CD4-positive, alpha-beta T cell treated with Interleukin-2 at 100 ng/mL for 4 hours (primary cell): ENCODE measurements around the gene DDX59.

Experiments
- DNase-seq: peaks from one replicate; pipeline ENCODE4 v3.0.0-alpha.2; 2020; ENCODE audit warnings: low spot score

DDX59 gene

DNA sequence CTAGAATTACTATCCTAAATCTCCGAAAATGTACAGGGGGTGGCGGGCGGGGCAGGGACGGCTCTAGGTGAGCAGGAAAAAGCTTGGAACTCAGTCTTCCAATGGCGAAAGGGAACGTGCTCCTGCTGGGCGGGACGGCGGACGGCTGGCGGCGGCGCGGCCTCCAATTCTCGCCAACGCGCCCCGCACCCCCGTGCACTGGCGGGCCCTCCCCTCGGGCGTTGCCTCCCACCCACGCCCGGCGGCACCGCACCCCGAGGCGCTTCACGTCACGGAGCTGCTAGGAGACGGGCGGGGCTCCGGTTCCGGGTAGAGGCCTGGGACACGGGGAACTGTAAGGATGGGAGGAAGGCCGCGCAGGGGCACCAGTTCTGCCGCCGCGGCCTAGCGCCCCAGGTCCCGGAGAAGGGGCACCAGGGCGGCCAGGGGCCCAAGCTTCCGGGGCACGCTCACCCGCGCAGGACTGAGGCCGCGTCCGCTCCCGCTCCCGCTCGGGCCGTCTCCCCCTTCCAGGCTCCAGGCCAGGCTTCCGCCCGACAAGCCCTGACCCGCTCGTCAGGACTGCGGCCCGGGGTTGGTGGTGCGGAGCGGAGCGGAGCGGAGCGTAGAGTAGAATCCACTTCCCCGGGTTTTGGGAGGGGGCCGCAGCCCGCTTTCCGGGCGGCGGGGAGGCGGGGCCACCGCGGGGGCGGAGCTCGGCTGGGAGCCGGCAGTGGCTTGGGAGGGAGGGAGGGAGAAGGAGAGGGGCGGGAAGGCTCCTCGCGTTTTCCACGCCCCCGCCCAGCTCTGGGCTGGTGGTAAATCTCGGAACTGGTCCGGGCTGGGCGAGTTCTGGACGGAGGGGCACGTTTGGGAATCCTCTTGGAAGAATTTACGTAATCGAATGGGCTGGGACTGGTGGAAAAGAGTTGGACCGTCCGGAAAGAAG is at the start of gene DDX59:
Gene DDX59, minus strand, starts transcription at position 594 of the 928 bp plus-strand sequence. CDS start 3,167 bp downstream, outside the sequence.
- DNase-seq: peak; percentile 92

DNA sequence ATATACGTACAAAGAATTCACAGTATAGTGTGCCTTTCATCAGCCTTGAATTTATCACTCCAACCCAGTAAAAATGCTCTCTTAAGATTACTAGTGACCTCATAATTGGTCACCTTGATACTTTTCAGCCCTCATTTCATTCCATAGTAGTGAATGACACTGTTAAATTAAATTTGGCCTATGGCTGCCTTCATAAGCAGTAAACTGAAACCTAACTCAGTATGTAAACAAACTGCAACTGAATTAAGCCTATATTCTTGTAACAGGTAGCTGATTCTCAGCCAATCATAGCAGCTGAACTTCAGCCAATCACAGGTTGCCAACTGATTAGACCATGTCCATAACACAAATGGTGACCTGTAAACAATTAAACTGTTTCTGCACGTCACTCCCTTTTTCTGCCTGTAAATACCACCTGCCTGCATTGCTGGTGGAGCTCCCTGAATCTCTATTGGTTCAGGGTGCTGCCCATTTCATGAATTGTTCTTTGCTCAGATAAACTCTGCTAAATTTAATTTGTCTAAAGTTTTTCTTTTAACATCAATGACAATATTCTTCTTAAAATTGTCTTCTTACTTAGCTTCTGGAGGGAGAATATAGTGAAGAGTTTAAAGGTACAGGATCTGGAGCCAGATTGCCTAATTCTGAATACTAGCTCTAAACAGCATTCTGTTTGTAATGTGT is 44.9 kb upstream of the DDX59 start:
- DNase-seq: no peak

- DNase-seq: no peak
Measured at GRCh38 chr1:200710166-200710565, 40.5 kb upstream of the DDX59 start.

DNA sequence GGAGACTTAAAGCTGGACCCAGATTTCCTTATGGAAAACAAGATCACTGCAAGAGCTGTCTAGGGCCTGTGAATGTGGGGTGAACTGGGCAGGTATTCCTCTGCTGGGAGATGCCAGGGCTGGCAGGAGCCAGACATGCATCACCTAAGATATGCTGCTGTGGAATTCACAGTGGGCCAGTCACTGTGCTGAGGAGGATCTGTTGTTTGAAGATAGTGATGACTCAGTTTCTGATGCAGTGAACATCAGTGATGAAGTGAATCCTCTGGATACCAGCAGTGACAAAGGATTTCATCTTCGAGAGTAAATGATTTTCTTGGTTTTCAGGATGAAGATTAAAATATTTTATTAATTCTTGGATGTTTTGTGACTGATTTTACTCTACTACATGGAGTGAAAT is 39.1 kb upstream of the DDX59 start:
- DNase-seq: no peak

- DNase-seq: no peak
Measured at GRCh38 chr1:200708161-200708560, 38.5 kb upstream of the DDX59 start.

DNA sequence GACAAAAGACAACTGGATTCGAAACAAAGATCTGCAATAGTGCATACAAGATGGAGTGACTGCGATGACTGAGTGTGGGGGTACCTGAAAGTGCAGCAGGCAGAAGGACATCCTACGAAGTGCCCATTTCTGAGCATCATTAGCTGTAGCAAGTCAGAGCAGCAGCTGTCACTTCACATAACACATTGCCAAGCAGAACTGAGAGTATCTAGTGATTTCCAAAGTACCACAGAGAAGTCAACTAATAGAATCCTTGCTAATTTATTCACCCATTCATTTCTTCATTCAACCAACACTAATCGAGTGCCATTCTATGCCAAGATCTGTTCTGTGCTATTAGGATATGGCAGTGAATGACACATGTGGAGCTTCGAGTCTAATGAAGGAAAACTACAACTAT is 37.4 kb upstream of the DDX59 start:
- no peak for DNase-seq

DNA sequence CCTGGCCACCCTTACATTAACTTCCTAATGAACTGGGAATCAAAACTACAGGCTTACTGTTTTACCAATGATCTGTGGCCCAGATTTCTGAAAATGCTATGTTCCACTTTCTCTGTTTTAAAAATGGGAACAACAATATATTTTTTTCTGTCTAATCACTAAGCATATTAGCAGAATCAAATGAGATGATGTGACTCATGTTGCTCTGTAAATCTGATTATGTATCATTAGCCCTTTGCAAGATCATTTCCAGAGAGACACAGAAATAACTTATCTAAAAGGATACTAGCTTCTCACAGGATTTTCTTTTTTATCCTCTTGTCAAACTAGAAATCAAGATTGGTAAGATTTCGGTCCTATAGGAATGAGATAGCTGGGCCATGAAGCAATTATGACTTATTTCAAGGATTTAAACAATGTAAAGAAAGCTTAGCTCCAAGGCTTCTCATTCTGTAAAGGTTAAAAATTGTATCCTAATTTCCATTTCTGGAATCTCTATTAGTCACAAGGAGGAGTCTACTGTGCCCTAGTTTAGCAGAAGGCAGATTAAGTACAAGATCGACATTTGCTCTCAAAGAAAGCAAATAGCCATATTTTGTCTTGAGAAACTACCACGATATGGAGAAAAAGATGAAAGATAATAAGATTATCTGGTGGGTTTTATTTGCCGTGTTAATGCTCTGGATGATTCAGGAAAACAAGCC is 36.6 kb upstream of the DDX59 start:
- no peak for DNase-seq

- DNase-seq: no peak
Measured at GRCh38 chr1:200704986-200705500, 35.3 kb upstream of the DDX59 start.

DNA sequence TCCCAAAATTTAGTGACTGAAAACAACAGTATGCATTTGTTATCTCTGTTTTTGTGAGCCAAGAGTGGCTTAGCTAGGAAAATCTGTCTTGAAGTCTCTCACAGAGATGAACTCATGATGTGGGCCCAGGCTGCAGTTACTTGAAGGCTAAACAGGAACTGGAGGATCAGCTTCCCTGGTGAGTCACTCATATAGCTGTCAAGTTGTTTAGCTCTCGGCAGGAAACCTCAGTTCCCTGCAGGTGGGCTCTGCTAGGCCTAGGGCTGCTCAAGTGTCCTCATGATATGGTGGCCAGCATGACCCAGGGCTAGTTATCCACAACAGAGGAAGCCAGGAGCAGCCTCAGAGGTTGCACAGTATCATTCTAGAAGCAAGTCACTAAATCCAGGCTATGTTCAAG is 30.2 kb upstream of the DDX59 start:
- DNase-seq: no peak

DNA sequence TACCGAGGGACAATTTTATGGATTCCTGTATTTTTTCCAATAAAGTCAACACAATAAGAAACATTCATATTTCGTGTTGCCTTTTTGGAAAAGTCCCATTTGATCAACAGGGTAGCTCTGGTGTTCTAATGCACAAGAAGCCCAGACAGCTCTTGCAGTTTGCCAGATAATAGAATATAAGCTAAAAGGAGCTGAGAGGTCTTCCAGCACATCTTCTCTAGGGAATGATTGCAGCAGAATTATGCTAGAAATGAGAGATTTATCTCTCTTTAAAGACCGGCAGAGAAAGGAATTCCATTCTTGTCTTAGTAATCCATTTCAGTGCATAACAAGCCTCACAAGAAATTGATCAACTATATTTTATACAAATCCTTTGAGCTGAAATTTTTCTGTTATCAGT is 25.0 kb upstream of the DDX59 start:
- DNase-seq: no peak

DNA sequence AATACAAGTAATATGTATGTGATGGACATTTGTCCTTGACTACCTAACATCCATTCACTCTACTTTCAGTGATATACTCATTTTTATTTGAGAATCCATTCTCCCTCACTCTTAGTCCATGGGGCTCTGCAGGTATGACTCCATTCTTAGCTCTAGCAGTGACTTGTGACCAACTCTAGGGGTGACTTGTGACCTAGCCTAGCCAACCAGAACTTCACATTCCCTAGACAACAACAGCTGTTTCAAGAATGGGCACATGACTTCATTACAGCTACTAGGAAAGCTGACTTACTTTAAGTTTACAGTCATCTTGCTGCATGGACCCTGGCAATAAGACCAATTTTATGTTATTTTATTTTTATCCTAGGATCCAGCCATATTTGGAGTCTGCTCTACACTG is 23.6 kb upstream of the DDX59 start:
- DNase-seq: no peak

GRCh38 chr1:200692316-200692715 is 22.6 kb upstream of the DDX59 start:
- no peak for DNase-seq

DNA sequence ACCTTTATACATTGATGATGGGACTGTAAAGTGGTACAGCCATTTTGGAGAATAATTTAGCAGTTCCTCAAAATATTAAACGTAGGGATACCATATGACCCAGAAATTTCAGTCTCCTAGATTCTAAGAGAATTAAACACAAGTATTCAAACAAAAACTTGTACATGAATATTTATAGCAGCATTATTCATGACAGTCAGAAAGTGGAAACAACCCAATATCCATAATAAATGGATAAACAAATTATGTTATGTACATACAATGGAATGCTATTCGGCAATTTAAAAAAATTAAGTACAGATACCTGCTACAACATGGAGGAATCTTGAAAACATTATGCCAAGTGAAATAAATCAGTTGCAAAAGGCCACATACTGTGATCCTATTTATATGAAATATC is 16.9 kb upstream of the DDX59 start:
- DNase-seq: no peak

- no peak for DNase-seq
Measured at GRCh38 chr1:200684015-200684414, 14.3 kb upstream of the DDX59 start.

GRCh38 chr1:200683298-200683697 is 13.6 kb upstream of the DDX59 start:
- DNase-seq: no peak

DNA sequence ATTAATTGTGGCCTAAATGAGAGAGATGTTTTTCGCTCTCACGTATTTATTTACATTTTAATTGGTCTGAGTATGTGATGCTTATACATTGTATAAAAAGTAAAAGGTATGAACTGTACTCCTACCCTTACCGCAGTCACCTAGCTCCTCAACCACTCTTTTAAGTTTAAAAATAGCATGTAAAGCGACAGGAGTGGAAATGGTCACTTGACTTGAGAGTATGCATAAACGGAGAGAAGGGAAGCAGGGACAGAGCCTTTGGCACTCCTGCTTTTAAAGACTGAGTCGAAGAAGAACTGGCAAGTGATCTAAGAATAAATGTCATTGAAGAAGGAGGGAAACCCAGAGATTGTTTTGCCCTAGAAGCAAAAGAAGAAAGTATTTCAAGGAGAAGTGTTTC is 11.5 kb upstream of the DDX59 start:
- DNase-seq: no peak

DNA sequence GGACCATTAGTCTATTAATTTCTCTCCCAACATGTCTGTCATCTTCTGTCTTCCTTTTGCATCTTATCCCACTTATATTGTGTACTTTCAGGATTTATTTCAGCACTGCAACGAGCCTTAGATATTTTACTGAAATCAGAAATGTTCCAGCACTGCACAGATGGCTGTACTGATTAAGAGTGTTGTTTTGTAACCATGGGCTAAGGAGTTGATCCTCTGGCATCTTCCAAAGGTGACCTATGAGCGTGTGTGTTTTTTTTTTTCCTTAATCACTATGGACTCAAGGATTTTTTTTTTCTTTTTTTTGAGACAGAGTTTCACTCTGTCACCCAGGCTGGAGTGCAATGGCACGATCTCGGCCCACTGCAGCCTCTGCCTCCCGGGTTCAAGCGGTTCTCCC is 7.1 kb upstream of the DDX59 start:
- DNase-seq: no peak

DNA sequence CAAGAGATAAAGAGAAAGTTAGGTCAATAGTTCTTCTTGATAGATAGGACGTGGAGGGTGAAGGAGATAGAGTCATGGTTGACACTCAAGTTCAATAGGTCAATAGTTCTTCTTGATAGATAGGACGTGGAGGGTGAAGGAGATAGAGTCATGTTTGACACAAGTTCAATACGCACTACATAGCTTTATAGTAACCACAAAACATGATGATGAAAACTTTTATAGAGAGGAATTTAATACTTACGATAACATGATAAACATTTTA is 5.8 kb upstream of the DDX59 start:
- no peak for DNase-seq

GRCh38 chr1:200674838-200675587 is 5.3 kb upstream of the DDX59 start:
- no peak for DNase-seq

DNA sequence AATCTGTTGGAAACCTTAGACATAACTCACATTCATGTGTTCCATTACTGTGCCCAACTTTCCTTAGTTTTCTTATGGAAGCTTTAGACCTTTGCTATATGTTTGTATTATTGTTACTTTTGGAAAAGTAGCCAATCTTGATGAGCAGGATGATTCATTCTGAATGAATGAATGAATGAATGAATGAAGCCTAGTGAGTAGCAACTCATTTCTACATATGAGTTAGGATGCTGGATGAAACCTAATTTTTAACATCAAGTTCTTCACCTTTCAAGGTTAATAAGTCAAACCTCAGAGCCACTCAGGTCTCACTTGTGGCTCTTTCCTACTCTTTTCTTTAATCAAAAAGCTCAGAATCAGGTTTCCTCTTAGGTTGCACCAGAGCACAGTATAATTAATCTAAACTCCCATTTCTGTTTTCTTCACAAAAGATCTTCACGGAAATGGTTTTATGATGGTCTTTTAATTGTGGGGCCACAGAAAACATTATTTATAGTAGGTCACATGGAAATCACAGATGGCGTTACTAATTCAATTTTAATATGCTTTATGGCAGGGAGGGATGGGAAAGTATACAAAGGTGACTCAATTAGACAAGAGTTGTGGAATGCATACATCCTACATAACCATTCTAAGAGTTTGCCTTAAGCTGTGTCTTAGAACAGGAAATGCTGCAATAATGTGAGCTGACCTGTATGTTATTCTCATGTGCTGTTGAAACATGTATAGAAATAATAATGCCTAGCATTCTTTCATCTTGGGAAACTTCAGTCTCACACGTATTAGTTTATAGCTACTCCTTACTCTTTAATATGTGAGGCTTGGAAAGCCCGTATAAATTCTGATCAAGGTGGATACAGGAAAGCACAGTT is 4.5 kb upstream of the DDX59 start:
- no peak for DNase-seq

DNA sequence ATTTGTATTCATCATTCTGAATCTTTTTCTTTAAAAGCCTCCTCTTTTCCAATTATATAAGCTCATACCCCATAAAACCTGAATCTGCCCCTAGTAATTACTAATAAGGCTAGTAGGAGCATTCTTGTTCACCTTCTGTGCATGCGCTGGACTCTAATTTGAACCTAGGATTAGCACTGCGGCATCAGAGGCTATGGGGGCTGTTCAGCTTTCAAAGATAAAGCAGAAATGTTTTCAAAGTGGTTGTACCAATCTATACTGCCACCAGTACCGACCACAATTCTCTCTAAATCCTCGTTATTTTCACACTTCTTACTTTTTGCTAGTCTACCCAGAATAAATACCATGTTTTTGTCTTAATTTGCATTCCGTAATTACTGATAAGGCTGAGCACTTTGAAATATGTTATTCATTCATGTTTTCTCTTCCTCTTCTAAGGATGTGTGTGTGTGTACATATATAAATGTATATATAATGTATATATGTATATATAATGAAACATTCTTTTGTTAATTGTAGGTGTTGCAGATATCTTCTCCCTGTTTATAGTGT is 1.6 kb upstream of the DDX59 start:
- DNase-seq: no peak
